Lower leg skin (tissue), 3 donors: ENCODE results near the gene LPXN.

Experiments used
- POLR2A ChIP-seq, 2 donors: fragments of 450-650 bp; IDR thresholded peaks; one replicate each; pipeline ENCODE4 v1.6.1; 2016 to 2017; ENCODE audit warnings: antibody characterized with exemption in 2 of 2, mild to moderate bottlenecking in 1 of 2, moderate library complexity in 1 of 2
- TF ChIP-seq, protein P1 (sequence below), 3 donors: fragments of 450-650 bp; IDR thresholded peaks; one replicate each; pipeline ENCODE4 v1.5.1; 2016; ENCODE audit warnings: antibody characterized with exemption in 3 of 3, mild to moderate bottlenecking in 3 of 3, moderate library complexity in 2 of 3

DNA sequence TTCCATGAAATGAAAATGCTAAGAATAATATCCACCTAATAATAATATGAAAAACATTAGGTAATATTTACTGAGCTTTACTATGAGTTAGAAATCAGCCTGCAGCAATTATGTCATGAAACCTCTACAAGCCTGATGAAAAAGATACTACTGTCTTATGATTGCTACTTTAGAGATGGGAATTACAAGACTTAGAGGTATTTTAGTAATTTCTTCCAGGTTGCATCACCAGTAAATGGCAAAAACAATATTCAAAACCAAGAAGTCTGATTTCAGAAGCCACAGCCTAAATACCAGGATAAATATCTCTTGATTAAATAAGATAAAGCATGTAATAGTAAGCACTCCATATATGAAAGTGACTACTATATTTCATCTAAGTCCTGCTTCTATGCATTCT, 81.6 kb downstream of the LPXN start:
- no peak for TF ChIP-seq POLR2A (IDR thresholded peaks at IDR 0.05)
- TF ChIP-seq, protein P1, sequence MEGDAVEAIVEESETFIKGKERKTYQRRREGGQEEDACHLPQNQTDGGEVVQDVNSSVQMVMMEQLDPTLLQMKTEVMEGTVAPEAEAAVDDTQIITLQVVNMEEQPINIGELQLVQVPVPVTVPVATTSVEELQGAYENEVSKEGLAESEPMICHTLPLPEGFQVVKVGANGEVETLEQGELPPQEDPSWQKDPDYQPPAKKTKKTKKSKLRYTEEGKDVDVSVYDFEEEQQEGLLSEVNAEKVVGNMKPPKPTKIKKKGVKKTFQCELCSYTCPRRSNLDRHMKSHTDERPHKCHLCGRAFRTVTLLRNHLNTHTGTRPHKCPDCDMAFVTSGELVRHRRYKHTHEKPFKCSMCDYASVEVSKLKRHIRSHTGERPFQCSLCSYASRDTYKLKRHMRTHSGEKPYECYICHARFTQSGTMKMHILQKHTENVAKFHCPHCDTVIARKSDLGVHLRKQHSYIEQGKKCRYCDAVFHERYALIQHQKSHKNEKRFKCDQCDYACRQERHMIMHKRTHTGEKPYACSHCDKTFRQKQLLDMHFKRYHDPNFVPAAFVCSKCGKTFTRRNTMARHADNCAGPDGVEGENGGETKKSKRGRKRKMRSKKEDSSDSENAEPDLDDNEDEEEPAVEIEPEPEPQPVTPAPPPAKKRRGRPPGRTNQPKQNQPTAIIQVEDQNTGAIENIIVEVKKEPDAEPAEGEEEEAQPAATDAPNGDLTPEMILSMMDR (IDR thresholded peaks at IDR 0.05): no peak
